ENCODE data around the gene EXOSC7.

DNA sequence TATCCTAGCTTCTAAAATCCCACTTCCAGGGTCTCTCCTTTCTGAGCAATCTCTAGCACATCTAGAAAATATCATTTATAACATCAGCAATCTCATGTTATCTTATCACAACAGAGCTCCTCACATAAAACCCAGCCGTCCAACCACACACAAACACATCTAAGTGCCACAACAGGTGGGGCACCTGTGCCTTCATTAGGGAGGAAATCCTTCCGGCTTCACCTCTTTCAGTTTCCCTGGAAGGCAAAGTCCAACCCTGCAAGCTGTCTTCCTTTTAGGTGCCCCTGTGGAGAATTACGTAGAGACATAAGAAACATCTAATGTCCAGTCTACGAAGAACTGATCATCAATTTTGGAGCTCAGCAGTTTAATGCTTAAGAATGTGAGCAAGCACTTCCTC lies 1.6 kb upstream of the EXOSC7 start:
- no peak for TF ChIP-seq POLR2AphosphoS5 (IDR thresholded peaks at IDR 0.05)
- TF ChIP-seq, protein P1, sequence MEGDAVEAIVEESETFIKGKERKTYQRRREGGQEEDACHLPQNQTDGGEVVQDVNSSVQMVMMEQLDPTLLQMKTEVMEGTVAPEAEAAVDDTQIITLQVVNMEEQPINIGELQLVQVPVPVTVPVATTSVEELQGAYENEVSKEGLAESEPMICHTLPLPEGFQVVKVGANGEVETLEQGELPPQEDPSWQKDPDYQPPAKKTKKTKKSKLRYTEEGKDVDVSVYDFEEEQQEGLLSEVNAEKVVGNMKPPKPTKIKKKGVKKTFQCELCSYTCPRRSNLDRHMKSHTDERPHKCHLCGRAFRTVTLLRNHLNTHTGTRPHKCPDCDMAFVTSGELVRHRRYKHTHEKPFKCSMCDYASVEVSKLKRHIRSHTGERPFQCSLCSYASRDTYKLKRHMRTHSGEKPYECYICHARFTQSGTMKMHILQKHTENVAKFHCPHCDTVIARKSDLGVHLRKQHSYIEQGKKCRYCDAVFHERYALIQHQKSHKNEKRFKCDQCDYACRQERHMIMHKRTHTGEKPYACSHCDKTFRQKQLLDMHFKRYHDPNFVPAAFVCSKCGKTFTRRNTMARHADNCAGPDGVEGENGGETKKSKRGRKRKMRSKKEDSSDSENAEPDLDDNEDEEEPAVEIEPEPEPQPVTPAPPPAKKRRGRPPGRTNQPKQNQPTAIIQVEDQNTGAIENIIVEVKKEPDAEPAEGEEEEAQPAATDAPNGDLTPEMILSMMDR (IDR thresholded peaks at IDR 0.05), result no peak
- TF ChIP-seq EP300 (IDR thresholded peaks at IDR 0.05), result no peak
